OCI-M1 (cell line): Measurements from ENCODE around the gene AGPAT2.
"Not testable (repeated sequence)": the region's sequence is repeated elsewhere in the genome, so short reads cannot be mapped to it uniquely, and the experiment has no call there.

Experiments
- DNase-seq: peaks from one replicate; lab custom pipeline; 2025; lab: John Stamatoyannopoulos, UW

AGPAT2 gene

GRCh38 chr9:136645352-136645902 lies 41.8 kb downstream of the AGPAT2 start:
- no peak for DNase-seq

GRCh38 chr9:136644593-136645351 lies 42.5 kb downstream of the AGPAT2 start:
- peak; percentile 81 for DNase-seq

DNA sequence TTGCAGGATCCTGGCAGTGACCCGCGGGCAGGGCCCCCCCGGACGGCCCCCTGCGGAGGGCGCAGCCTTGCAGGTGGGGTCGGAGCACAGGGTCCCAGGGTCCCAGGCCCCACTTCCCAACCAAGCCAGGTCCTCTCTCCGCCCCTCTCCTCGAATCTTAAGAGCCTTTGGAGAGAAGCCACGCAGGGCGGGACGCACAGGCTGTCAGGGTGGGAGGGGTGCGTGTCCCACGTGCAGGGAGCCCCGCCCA lies 43.0 kb downstream of the AGPAT2 start:
- no peak for DNase-seq

DNA sequence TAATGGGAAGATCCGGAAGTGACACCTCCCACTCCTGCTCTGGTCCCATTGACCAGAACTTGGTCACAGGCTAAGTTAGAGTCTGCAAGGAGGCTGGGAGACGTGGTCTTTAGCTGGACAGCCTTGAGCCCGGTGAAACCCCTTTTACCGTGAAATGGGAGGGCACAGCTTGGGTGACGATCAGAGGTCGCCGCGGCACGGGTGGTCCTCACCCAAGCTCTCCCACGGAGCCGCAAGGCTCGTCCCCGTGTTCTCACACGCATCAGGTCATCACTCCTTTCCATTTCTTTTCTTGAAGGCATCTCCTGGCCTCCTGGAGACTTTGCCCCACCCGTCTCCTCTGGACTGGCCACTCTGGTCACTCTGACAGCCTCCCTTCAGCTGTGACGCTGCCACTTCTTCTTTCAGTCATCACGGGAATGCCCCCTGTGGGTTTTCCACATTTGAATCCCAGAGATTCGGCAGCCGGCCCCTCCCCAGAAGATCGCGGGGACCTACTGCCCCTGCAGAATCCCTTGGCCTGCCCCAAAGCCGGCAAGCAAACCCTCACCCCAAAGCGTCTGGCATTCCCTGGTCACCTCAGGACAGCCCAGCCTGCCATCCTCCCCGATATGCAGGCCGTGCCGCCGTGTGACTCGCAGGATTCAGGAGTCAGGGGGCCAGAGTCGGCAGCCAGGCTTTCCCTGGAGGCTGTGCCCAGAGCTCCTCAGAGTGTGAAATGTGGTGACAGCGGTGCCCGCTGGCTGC lies 43.5 kb downstream of the AGPAT2 start:
- no peak for DNase-seq

- DNase-seq, result no peak
Measured at GRCh38 chr9:136642439-136642921, 44.8 kb downstream of the AGPAT2 start.

GRCh38 chr9:136640171-136641111 lies 46.8 kb downstream of the AGPAT2 start:
- no peak for DNase-seq

DNA sequence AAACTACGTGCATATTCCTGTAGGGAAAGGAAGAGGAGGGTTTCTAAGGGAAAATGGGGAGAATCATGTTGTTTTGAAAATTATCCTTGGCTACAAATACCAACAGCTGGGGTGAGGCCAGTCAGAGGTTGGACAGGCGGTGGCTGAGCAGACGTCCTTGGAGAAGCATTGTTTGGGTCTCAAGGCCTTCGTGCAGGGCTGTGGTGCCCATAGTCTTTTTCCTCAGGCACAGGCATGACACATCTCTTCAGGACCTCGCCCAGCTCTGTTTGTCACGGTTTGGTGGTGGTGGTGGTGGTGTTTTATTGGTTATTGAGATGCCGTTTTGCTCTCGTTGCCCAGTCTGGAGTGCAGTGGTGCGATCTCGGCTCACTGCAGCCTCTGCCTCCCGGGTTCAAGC lies 52.4 kb downstream of the AGPAT2 start:
- DNase-seq, result no peak

GRCh38 chr9:136632491-136633106 lies 54.7 kb downstream of the AGPAT2 start:
- DNase-seq, result not testable (repeated sequence)

GRCh38 chr9:136632072-136632471 lies 55.2 kb downstream of the AGPAT2 start:
- not testable (repeated sequence) for DNase-seq

- peak; percentile 79 for DNase-seq
Measured at GRCh38 chr9:136631038-136632000, 55.9 kb downstream of the AGPAT2 start.

DNA sequence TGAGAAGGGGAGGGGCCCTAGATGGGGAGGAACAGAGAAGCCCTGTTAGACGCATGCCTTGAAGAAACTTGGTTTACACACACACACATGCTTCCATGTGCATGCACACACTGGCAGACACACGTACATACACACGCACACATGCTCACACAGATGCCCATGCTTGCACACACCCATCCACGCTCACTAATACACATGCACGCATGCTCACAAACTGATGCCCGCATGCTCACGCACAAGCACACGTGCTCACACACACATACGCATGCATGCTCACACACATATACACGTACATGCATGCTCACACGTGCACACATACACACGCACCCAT lies 56.6 kb downstream of the AGPAT2 start:
- DNase-seq, result no peak

DNA sequence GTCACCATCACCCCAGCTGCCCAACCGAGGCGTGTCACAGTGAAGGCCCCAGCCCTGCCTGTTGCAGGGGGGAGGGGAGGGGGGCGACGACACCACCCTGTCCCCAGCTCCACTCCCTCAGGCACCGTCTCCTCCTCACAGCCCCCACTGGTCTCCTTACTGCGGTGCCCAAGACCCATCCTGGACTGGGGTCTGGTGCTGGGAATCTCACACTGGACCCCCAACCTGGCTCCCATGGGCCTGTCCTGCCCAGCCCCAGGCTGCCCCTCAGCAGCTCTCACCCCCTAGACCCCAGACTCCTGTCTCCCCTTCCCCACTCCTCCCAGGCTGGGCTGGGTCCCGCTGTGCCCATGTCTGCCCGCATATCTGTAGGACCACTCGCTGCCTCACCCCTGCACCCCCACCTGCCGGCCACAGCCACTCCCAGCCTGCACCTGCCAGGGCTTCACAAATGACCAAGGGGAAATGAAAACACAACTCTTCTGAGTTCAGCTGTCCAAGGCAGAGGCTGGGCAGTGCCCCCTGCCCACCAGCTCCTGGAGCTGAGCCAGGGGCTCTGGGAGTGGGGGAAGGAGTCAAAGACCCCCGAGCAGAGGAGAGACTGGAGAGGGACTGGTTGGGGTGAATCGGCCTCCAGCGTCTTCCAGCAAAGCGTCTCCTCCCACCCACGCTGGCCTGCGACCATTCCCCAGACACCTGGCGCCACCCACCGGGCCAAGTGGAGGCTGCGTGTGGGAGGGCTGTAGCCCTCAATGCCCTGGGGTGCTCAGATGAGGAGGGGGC lies 57.2 kb downstream of the AGPAT2 start:
- DNase-seq, result peak; percentile 48

DNA sequence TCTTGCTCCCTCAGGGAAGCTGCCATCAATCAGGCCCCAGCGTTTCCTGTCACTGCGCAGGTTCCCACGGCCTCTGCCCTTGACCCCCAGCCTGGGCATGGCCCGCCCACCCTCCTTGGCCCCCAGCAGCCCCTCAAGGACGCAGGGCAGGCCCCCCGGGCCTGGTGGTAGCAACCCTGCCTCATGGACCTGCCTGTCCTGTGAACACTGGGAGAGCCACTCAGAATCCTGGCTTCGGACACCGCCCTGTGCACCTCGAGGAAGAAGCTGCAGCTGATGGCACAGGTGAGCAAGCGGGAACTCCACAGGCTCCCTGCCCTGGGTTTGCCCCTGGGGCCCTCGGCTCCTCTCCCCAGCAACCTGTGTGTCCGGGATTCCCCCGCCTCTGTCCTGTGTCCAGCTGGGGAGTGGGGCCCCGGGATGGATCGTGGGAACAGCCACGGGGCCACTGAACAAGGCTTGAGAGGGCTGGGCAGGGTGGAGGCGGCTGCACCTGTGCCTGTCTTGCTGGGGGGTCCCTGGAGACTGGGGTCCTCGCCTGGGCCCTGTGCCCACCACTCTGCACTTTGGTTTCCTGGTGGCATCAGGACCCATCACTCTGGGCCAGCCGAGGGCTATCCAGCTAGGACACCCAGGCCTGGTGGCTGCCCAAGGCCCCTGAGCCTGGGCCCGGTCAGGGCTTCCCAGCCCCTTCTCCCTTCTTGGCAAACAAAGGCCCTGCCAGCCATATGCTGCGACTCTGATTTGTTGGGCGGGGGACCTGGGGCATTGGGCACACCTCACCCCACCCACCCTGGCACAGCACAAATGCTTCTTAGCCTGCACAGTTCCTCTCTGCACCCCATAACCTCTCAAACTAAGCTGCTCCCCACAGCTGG lies 58.0 kb downstream of the AGPAT2 start:
- DNase-seq, result no peak

GRCh38 chr9:136628268-136628667 lies 59.0 kb downstream of the AGPAT2 start:
- DNase-seq, result no peak

DNA sequence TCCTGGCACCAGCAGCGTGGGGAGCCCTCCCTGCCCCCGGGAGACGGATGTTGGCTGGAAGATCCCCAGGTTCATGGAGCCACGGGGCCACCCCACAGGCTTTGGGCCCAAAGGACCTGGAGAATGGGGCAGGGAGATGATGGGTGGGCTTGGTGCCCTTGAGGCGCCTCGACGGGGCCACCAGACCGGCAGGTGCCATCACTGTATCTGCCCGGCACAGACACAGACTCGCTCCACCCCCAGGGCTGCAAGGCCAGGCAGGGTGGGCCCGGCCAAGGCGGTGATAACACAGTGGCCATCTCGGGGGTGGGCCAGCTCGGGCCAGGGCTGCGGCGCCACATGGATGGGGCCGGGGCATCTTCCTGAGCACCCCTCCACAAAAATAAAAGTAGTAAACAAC lies 59.6 kb downstream of the AGPAT2 start:
- no peak for DNase-seq

DNA sequence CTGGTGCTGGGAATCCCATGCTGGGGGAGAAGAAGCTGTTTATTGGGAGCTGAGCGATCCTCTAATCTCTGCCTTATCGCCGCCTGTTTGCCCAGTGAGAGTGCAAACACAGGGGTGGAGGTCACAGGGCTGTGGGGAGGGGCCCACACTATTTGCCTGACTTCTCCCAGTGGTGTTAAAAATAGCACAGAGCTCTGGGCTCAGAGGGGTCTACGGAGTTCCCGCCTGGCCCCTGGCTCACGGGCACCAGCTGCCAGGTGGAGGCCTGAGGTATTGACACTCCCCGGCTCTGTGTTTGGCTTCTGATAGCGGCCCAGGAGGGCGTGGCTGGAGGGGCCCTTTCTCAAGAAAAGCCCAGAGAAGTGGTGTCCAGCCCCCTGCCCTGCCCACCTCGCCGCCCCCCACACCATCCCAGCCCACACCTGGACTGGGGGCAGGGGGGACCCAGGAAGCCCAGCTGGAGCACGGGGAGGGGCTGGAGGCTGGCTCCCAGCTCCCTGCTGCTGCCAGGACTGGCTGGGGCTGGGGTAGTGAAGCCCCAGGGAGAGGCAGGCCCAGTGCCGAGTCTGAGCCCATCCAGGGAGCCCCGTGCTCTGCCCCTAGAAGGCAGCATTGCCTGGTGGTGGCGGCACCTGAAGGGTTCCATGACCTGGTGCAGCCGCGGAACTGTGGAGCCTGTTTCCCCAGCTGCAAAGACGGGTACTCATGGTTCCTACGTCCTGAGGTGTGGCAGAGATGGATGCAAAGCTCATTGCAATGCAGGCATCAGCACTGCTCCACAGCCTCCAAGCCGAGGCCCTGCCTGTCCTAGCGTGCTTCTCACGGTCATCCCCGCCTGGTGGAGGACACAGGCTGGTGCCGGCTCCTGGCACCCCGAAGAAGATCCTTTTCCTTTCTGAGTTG lies 60.3 kb downstream of the AGPAT2 start:
- DNase-seq, result no peak

DNA sequence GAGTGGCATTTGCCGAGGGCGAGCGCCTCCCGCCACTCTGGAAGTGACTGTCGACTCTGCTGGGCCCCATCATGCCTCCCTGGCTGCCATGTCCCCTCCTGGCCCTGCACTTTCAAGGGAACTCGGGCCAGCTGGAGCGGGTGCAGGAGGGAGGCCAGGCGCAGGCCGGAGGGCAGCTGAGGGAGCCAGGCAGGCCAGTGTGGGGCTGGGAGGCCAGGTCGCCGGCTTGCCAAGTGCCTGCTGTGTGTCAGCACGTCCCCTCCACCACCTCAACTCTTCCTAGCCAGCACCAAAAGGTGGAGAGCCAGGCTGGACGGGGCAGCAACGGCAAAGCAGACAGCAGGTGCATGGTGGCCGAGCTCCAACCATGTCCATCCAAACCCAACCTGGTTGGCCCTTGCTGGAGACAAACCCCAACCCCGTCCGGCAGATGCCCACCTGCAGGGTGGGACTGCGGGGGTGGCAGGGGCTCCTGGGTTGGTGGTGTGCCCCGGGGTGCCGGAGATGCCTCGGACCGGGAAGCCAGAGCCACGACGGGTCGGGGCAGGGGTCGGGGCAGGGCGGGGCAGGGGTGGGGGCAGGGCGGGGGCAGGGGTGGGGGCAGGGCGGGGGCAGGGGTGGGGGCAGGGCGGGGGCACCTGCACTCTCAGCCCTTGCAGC lies 61.1 kb downstream of the AGPAT2 start:
- no peak for DNase-seq
